Nephron (organoid): Measurements from ENCODE around the gene RBP4.

Experiments used
- H3K27ac Mint-ChIP-seq, 3 experiments: 2 replicates each; pipeline ENCODE4 v1.8.0; 2020; ENCODE audit warnings: mixed read lengths in 3 of 3, mild to moderate bottlenecking in 2 of 3, moderate library complexity in 1 of 3
- H3K27me3 Mint-ChIP-seq: 2 replicates; pipeline ENCODE4 v1.8.0; 2021; ENCODE audit warnings: low read depth, mild to moderate bottlenecking, moderate library complexity, mixed read lengths
- H3K36me3 Mint-ChIP-seq: 2 replicates; pipeline ENCODE4 v1.8.0; 2020; ENCODE audit warnings: low read depth, mixed read lengths
- H3K4me1 Mint-ChIP-seq: 2 replicates; pipeline ENCODE4 v1.8.0; 2020; ENCODE audit warnings: mixed read lengths
- H3K4me3 Mint-ChIP-seq, 3 experiments: 2 replicates each; pipeline ENCODE4 v1.8.0; 2020; ENCODE audit warnings: mild to moderate bottlenecking in 3 of 3, mixed read lengths in 3 of 3, moderate library complexity in 2 of 3
- H3K9me3 Mint-ChIP-seq: 2 replicates; pipeline ENCODE4 v1.8.0; 2020; ENCODE audit warnings: mixed read lengths
- TF ChIP-seq, protein P1 (sequence below), 3 experiments: fragments of 200-600 bp; sonication (generic); IDR thresholded peaks; one replicate each; pipeline ENCODE4 v1.5.0; 2021; ENCODE audit warnings: antibody characterized with exemption in 3 of 3; ENCODE audit not compliant: unreplicated experiment in 3 of 3

The RBP4 gene

DNA sequence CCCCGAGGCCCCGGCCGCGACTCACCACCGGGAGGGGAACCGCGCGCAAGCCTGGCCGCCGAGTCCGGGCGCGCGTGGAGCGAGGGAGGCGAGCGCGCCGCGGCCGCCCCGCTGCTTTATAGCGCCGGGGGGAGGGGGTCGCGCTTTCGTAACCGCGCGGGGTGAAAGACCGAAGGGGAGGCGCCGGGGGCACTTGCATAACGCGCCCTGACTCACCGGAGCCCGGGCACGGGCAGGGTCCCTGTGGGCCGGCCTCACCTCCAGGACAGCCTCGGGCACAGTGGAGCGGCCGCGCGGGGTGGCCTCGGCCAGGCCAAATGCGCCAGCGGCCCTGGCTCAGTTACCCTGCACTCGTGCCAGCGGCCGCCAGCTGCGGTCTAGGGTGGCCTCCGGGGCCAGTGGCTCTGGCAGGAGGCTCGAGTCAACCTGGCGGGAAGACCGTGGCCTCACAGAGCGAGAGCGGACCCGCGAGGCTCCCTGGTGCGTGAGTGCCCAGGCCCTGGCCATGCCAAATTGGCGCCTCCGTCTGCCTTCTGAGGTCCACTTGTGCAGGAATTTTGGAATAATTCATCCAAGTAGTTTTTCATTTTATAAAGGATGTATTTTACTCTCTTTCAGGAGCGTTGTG is at the start of gene RBP4:
Gene RBP4, minus strand, starts transcription at position 90 of the 628 bp plus-strand sequence. CDS start 207 bp downstream, outside the sequence.
- Mint-ChIP-seq H3K9me3 (no peaks in the 10 kb centered on the region), H3K4me1 (peaks cover 5% of the 10 kb centered on the region), H3K4me3 (peak within 1 kb of the TSS; percentile 71 to 81 (median 79)), H3K27me3 (peaks cover 85% of the 10 kb centered on the region), H3K27ac (no peak within 1 kb of the TSS), H3K36me3 (no peaks in the 10 kb centered on the region)
- TF ChIP-seq, protein P1, sequence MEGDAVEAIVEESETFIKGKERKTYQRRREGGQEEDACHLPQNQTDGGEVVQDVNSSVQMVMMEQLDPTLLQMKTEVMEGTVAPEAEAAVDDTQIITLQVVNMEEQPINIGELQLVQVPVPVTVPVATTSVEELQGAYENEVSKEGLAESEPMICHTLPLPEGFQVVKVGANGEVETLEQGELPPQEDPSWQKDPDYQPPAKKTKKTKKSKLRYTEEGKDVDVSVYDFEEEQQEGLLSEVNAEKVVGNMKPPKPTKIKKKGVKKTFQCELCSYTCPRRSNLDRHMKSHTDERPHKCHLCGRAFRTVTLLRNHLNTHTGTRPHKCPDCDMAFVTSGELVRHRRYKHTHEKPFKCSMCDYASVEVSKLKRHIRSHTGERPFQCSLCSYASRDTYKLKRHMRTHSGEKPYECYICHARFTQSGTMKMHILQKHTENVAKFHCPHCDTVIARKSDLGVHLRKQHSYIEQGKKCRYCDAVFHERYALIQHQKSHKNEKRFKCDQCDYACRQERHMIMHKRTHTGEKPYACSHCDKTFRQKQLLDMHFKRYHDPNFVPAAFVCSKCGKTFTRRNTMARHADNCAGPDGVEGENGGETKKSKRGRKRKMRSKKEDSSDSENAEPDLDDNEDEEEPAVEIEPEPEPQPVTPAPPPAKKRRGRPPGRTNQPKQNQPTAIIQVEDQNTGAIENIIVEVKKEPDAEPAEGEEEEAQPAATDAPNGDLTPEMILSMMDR (IDR thresholded peaks at IDR 0.05; ENCODE audit: unreplicated experiment in 3 of 3), result no peak

GRCh38 chr10:93639791-93640190 is 38.8 kb upstream of the RBP4 start:
- Mint-ChIP-seq H3K27me3 (no peaks in the 10 kb centered on the region), H3K9me3 (no peaks in the 10 kb centered on the region)

GRCh38 chr10:93630625-93631557 is 29.9 kb upstream of the RBP4 start:
- H3K36me3 Mint-ChIP-seq, result no peaks in the 10 kb centered on the region
- peaks cover 2% of the 10 kb centered on the region for H3K9me3 Mint-ChIP-seq
- H3K4me3 Mint-ChIP-seq, result no peak overlapping the region
- H3K4me1 Mint-ChIP-seq, result no peaks in the 10 kb centered on the region
- TF ChIP-seq, protein P1 (IDR thresholded peaks at IDR 0.05; ENCODE audit: unreplicated experiment in 3 of 3), result no peak
- no peak overlapping the region for H3K27ac Mint-ChIP-seq
- peaks cover 5% of the 10 kb centered on the region for H3K27me3 Mint-ChIP-seq

More at GRCh38 chr10:93639791-93640190, 38.8 kb upstream of the RBP4 start:
- H3K27ac Mint-ChIP-seq, result no peak overlapping the region
- no peaks in the 10 kb centered on the region for H3K4me1 Mint-ChIP-seq
- H3K36me3 Mint-ChIP-seq, result no peaks in the 10 kb centered on the region
- no peak overlapping the region for H3K4me3 Mint-ChIP-seq
- TF ChIP-seq, protein P1 (IDR thresholded peaks at IDR 0.05; ENCODE audit: unreplicated experiment in 3 of 3), result no peak

DNA sequence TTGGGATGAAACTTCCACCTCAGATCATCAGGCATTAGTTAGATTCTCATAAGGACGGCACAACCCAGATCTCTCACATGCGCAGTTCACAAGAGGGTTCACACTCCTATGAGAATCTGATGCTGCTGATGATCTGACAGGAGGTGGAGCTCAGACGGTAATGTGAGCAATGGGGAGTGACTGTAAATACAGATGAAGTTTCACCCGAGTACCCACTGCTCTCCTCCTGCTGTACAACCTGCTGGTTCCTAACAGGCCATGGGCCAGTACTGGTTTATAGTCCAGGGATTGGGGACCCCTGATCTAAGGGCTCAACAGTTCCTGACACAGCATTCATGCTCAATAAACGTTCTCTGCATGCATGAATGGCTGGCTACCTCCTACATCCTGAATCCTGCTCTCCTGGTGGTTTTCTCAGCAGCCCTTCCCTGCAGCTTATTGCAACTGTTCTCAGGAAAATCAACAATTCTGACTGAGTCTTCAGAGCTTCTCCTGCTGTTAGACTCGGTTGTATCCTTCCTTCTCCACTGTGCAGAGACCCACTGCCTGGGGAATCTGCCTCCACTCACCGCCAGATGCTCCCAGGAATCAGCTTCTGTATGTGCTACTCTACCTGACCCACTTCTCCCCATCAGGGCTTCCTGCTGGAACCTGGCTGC is 28.7 kb upstream of the RBP4 start:
- Mint-ChIP-seq H3K9me3 (peaks cover 2% of the 10 kb centered on the region), H3K4me1 (no peaks in the 10 kb centered on the region), H3K27me3 (peaks cover 5% of the 10 kb centered on the region), H3K4me3 (no peak overlapping the region), H3K36me3 (no peaks in the 10 kb centered on the region), H3K27ac (no peak overlapping the region)
- TF ChIP-seq, protein P1 (IDR thresholded peaks at IDR 0.05; ENCODE audit: unreplicated experiment in 3 of 3), result no peak

DNA sequence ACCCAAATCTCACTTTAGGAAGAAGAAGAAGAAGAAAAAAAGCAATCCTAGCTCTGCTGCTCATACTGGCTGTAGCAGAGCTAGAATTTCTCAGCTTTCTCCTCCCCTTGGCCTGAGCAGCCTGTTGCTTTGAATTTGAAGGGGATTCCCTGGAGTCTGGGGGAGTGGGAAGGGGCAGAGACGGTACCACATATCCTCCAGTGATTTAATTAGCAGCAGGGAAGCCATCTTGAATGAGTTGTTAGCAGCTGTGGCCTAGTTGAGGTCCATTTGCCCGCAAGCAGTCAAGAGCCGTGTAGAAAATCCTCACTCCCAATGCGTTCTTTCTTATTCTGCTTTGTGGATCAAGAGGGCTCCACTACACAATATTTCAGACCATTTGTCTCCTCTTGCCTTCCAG is 27.8 kb upstream of the RBP4 start:
- peaks cover 2% of the 10 kb centered on the region for H3K9me3 Mint-ChIP-seq
- no peak overlapping the region for H3K4me3 Mint-ChIP-seq
- TF ChIP-seq, protein P1 (IDR thresholded peaks at IDR 0.05; ENCODE audit: unreplicated experiment in 3 of 3), result no peak
- H3K36me3 Mint-ChIP-seq, result no peaks in the 10 kb centered on the region
- no peak overlapping the region for H3K27ac Mint-ChIP-seq
- peaks cover 5% of the 10 kb centered on the region for H3K27me3 Mint-ChIP-seq
- H3K4me1 Mint-ChIP-seq, result no peaks in the 10 kb centered on the region
